ENCODE results near the gene CKS1B. TPM values are rescaled to one million over a fixed set of nuclear protein-coding genes. Genes with fewer than 3 reads are reported as not detected.

CKS1B gene
- total RNA-seq, 1 donor = 23.2 TPM

- Histone ChIP-seq H3K4me2 (ENCODE audit: insufficient read depth, low read length) (no peak overlapping the region), H3K9me3 (ENCODE audit: low read depth, low read length) (no peaks in the 10 kb centered on the region), H3K4me1 (ENCODE audit: insufficient read depth, low read length) (peaks cover 15% of the 10 kb centered on the region), H3K4me3 (ENCODE audit: insufficient read depth, low read length) (no peak overlapping the region), H3K27me3 (ENCODE audit: insufficient read depth, low read length) (no peaks in the 10 kb centered on the region), H2AFZ (ENCODE audit: low read length) (no peak overlapping the region), H3K79me2 (ENCODE audit: insufficient read depth, low read length) (peaks cover 18% of the 10 kb centered on the region), H3K27ac (ENCODE audit: low read depth, low read length) (no peak overlapping the region), H3K36me3 (ENCODE audit: insufficient read depth, low read length) (peaks cover 15% of the 10 kb centered on the region), H4K20me1 (ENCODE audit: insufficient read depth, low read length) (peaks cover 26% of the 10 kb centered on the region)
- TF ChIP-seq CTCF (IDR thresholded peaks at IDR 0.05; ENCODE audit: extremely low read depth, low read depth, low read length) = no peak
- DNase-seq (ENCODE audit: insufficient read length, low spot score, missing footprints) = peak; percentile 61
These were observed 41.2 kb downstream of the CKS1B start for GRCh38 chr1:155015527-155016230.

GRCh38 chr1:155016231-155016831 is 41.9 kb downstream of the CKS1B start:
- Histone ChIP-seq H4K20me1 (ENCODE audit: insufficient read depth, low read length) (peaks cover 26% of the 10 kb centered on the region), H3K4me3 (ENCODE audit: insufficient read depth, low read length) (no peak overlapping the region), H3K4me1 (ENCODE audit: insufficient read depth, low read length) (peaks cover 15% of the 10 kb centered on the region), H3K36me3 (ENCODE audit: insufficient read depth, low read length) (peaks cover 15% of the 10 kb centered on the region), H2AFZ (ENCODE audit: low read length) (no peak overlapping the region), H3K4me2 (ENCODE audit: insufficient read depth, low read length) (no peak overlapping the region), H3K27ac (ENCODE audit: low read depth, low read length) (no peak overlapping the region), H3K79me2 (ENCODE audit: insufficient read depth, low read length) (peaks cover 14% of the 10 kb centered on the region), H3K27me3 (ENCODE audit: insufficient read depth, low read length) (no peaks in the 10 kb centered on the region), H3K9me3 (ENCODE audit: low read depth, low read length) (no peaks in the 10 kb centered on the region)
- DNase-seq (ENCODE audit: insufficient read length, low spot score, missing footprints) = peak; percentile 44
- no peak for TF ChIP-seq CTCF (IDR thresholded peaks at IDR 0.05; ENCODE audit: extremely low read depth, low read depth, low read length)

GRCh38 chr1:155017041-155017945 is 42.8 kb downstream of the CKS1B start:
- H3K27ac ChIP-seq (ENCODE audit: low read depth, low read length) = no peak overlapping the region
- peaks cover 21% of the 10 kb centered on the region for H4K20me1 ChIP-seq (ENCODE audit: insufficient read depth, low read length)
- H3K36me3 ChIP-seq (ENCODE audit: insufficient read depth, low read length) = peaks cover 15% of the 10 kb centered on the region
- H3K9me3 ChIP-seq (ENCODE audit: low read depth, low read length) = no peaks in the 10 kb centered on the region
- H3K4me3 ChIP-seq (ENCODE audit: insufficient read depth, low read length) = peak overlapping the region; percentile 59
- DNase-seq (ENCODE audit: insufficient read length, low spot score, missing footprints) = peak; percentile 98
- peak; percentile 97 for TF ChIP-seq CTCF (IDR thresholded peaks at IDR 0.05; ENCODE audit: extremely low read depth, low read depth, low read length)
- H3K79me2 ChIP-seq (ENCODE audit: insufficient read depth, low read length) = peaks cover 10% of the 10 kb centered on the region
- no peak overlapping the region for H2AFZ ChIP-seq (ENCODE audit: low read length)
- H3K4me2 ChIP-seq (ENCODE audit: insufficient read depth, low read length) = peak overlapping the region; percentile 56
- H3K27me3 ChIP-seq (ENCODE audit: insufficient read depth, low read length) = no peaks in the 10 kb centered on the region
- peaks cover 15% of the 10 kb centered on the region for H3K4me1 ChIP-seq (ENCODE audit: insufficient read depth, low read length)
